GM18858 (cell line): ENCODE data around the gene CDCA3.

Source experiments
- ATAC-seq: cut with Tn5 transposase; IDR thresholded peaks from one replicate; pipeline ENCODE4 v1.9.1; 2021; ENCODE audit not compliant: unreplicated experiment

CDCA3 gene

DNA sequence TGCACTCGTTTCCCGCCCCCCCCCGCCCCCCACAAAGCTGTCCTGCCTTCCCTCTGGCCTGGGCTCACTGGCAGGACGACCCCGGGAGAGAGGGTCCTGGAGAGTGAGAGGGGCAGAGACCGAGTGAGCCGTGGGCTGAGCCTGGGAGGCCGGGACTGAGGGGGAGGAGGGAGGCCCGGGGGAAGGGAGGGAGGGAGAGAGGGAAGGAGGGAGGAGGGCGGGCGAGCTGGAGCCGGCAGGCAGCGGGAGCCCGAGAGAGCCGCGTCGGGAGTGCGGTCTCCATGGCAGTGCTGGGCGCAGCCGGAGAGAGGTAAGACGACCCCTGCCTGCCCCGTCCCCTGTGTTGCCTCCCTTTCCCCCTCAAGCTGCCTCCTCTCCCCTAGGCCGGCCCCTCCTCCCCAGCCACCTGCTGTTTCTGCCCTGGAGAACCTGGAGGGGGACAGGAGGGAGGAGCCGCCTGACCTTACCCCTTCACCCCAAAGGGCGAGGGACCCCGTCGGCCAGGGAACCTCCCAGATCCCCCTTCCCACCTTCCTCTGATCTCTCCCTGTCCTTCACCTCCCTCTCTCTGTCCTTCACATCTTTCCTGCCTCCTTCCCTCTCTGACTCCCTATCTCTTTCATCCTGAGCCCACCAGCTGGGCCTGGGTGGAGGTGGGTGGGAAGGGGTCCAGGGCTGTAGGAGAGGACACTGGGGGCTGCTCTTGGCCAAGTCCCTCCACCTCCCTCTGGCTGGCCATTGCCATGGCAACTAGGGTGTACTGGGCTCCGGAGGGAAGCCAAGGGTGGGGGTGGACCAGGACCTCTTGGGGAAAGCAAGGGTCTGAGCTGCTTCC is 29.3 kb downstream of the CDCA3 start, which contains the start of gene GPR162:
GPR162 (plus strand) TSS at position 231 of the 835 bp plus-strand sequence. CDS start 2,078 bp downstream, outside the sequence.
- no peak for ATAC-seq

DNA sequence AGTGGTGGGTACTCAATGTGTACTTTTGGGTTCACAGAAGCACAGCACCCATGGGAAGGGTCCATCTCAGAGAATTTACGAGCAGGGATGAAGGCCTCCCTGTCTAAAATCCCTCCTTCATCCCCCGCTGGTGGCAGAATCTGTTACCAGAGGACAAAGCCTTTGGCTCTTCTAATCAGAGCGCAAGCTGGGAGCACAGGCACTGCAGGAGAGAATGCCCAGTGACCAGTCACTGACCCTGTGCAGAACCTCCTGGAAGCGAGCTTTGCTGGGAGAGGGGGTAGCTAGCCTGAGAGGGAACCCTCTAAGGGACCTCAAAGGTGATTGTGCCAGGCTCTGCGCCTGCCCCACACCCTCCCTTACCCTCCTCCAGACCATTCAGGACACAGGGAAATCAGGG is 30.9 kb downstream of the CDCA3 start:
- no peak for ATAC-seq

GRCh38 chr12:6819106-6820030 is 31.7 kb downstream of the CDCA3 start:
- no peak for ATAC-seq

DNA sequence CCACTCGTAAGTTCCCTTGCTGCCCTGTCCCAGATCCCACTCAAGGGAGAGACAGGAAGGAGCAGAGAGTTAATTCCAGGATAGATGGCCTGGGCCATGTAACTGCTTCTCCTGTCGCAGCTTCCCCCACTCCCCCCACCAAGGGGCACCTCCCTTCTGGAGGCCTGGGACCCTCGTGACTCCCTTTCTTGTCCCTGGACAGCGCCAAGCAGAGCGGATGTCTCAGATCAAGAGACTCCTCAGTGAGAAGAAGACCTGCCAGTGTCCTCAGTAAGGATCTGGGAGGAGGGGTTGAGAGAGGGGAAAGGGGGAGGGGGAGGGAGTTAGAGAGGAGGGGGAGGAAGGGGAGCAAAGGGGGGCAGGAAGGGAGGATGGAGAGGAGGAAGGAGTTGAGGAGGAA is 32.4 kb downstream of the CDCA3 start:
- no peak for ATAC-seq

- ATAC-seq: no peak
These were observed 32.9 kb downstream of the CDCA3 start for GRCh38 chr12:6818222-6818621.

GRCh38 chr12:6817662-6818157 is 33.4 kb downstream of the CDCA3 start:
- no peak for ATAC-seq

- no peak for ATAC-seq
These were observed 34.0 kb downstream of the CDCA3 start for GRCh38 chr12:6817098-6817497.

DNA sequence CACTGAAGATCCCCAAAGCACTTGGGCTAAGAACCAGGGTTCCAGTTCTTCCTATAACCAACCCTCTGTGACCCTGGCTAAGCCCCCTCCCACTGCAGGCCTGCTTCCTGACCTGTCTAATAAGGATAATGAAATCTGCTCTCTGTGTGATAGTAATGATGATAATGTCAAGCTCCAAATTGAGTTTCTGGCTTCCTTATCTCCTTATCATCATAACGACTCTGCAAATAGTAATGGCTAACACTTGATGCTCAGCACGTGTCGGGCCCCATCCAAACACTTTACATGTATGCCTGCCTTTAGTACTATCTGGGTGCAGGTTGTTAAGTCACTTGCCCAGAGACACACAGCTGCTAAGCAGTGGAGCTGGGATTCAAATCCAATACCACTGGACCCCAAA is 34.5 kb downstream of the CDCA3 start:
- ATAC-seq: no peak

DNA sequence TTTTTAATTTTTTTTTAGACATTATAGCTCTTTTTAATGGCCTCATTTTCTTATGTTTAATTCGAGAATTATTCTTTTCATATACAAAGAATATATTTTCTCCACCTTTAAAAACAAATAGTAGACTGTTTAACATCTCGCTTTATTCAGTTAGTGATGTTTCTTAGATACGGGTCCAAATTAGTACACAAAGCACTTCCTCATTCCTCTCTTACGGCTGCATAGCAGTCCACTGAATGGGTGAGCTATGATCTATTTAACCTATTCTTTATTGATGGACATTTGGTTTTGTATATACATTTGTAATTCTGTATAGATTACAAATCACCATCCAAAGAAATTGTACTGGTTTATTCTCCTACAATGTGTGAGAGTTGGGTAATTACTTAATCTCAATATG is 37.7 kb downstream of the CDCA3 start:
- no peak for ATAC-seq

GRCh38 chr12:6810758-6811157 is 40.3 kb downstream of the CDCA3 start:
- ATAC-seq: no peak

DNA sequence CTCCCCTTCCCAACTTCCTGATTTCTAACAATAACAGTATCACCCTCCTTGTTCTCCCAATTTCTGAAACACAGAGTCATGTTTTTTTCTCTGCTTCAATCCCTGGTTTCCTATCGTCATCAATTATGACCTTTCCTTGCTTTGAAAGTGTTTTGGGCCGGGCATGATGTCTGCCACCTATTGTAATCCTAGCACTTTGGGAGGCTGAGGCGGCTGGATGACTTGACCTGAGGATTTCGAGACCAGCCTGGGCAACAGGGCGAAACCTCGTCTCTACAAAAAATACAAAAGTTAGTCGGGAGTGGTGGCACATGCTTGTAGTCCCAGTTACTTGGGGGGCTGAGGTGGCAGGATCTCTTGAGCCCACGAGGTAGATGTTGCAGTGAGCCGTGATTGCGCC is 42.0 kb downstream of the CDCA3 start:
- no peak for ATAC-seq

- ATAC-seq: no peak
These were observed 43.9 kb downstream of the CDCA3 start for GRCh38 chr12:6807170-6807569.

DNA sequence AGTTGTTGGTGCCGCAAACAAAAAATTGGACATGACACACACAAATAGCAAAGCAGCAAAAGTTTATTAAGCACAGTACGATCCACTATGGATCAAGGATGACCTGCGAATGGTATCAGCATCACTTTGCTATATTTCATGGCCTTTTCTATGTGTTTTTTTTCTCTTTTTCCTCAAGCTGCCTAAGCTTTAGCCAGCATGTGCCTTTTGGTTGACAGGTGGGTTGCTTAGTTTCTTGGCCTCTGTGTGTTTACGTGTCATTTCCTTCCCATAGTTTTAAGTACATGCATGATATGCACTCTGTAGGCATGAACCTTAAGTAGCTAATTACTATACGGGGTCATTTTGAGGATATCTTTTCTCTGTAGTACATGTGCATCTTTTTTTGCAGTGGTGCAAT is 51.9 kb downstream of the CDCA3 start:
- no peak for ATAC-seq
